Limb (tissue), 2 donors: ENCODE data around the gene CDH16.
A peak's percentile ranks its signal among the peaks of the same experiment; 100 is the strongest.
"Not testable (repeated sequence)": the region's sequence is repeated elsewhere in the genome, so short reads cannot be mapped to it uniquely, and the experiment has no call there.

ENCODE experiments used
- DNase-seq, 2 donors: peaks; one replicate each; pipeline ENCODE4 v3.0.0-alpha.2; 2016; ENCODE audit errors: extremely low spot score in 2 of 2

CDH16 gene

DNA sequence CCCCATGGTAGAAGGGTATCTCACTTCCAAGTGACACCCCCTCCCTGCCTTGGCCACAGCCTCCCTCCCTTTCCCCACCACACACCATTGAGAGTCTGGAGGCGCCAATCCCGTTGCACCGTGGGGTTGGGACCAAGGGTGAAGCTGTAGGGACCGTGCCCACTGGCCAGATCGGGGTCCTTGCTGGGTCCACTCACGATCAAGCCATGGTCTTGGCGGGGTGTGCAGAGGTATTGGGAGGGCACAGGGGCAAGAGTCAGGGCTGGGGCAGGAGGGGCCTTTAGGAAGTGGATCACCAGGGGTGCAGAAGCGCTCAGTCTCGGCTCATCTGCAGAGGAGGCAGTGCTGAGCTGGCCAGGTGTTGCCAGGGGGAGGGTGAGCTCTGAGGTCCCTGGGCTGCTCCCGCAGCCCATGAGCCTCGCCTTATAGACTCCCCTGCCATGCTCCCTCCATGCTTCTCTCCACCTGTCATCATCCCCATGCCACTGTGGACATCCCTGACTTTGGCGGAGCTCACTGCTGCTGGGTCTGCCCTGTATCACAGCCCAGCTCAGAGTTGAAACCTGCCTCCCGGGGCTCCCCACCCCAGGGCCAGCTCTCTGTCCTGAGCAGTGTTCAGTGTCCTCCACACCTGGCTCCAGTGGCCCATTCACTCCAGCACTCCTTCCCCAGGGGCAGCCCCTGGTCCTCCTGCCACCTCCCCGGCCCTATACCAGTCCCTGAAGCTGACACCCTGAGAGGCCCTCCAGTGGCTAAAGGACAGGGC lies 8.3 kb downstream of the CDH16 start:
- no peak for DNase-seq

DNA sequence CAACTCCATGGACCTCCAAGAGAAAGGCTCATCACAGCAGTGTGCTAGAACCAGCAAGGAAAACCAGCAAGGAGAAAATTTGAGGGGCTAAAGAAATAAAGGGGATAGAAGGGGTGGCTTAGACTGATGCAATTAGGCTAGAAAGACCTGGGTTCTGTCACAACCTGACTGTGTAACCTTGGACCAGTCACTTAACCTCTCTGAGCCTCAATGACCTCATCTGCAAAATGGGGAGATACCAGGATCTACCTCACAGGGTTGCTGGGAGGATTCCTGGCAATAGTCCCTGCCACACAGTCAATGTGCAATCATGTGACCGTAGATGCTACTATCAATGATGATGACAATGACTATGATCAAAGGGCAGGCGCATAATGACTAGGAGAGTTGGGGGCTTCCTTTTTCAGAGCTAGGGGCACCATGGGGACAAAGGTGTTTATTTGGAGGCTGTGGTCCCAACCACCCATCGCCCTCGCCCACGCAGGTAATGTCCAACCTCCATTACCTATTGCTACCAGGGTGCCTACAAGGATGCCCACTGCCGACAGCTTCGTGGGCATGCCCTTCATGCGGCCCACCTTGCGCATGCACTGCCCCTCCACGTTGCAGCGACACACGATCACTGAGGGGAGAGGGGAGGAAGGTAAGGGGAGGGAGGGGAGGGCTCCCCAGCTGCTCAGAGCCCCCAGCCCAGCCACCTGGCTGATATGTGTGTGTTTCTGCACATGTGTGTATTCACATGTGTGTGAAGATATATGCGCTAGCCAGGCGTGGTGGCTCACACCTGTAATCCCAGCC lies 9.7 kb downstream of the CDH16 start:
- DNase-seq = no peak

DNA sequence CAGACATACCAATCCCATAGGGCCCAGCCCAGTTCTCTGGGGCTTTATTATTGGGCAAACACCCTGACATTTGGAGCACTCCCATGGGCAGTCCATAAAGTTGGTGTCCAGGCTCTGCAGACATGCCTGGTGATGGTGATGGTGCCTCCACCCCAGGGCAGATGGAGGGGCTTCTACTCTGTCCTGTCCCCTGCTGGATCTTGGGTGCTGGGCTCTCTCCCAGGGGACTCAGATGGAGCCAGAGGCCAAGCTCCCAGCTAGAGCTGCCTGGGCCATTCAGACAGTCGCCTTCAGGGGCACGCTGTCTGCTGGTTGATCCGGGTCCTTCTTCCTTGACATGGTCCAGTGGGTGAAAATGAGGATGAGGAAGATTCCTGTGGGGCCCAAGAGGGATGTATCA lies 10.6 kb downstream of the CDH16 start:
- no peak for DNase-seq

DNA sequence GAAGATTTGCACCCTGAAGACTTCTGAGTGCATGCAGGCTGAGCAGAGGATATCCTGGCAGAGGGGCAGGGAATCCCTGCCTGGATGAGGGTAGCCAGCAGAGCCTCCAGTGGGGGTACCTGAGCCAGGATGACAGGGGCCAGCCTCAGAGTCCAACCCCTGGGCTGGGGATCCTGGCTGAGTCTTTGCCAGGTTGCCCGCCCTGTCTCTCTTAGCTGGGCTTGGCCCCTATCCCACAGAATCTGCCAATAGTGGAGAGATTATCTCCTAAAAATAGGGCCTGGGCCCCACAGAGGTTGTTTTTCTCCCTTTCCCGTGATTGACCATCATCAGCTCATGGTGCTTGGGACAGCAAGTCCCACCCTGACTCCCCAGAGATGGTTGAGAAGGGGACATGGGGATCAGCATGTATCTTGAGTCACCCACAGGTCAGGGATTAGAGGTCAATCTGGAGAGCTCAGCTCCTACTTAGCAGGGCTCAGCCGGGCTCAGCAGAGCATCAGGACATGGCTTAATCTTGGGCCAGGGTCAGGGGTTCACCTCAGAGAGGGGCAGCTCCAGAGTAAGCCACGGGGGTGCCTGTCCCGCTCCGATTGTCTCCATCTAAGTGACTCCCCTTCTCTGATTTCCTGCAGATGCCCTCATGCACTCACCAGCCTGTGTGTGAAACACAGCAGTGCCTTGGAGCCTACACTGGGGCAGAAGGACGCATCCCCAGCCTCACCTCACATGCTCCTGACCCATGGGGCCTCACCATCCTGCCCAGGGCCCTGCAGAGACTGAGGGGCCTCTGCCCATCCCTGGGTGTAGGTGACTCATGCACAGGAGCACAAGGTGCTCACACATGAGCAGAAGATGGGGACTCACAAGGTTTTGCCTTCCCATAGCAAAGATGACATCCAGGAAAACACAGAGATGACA lies 11.5 kb downstream of the CDH16 start:
- no peak for DNase-seq

DNA sequence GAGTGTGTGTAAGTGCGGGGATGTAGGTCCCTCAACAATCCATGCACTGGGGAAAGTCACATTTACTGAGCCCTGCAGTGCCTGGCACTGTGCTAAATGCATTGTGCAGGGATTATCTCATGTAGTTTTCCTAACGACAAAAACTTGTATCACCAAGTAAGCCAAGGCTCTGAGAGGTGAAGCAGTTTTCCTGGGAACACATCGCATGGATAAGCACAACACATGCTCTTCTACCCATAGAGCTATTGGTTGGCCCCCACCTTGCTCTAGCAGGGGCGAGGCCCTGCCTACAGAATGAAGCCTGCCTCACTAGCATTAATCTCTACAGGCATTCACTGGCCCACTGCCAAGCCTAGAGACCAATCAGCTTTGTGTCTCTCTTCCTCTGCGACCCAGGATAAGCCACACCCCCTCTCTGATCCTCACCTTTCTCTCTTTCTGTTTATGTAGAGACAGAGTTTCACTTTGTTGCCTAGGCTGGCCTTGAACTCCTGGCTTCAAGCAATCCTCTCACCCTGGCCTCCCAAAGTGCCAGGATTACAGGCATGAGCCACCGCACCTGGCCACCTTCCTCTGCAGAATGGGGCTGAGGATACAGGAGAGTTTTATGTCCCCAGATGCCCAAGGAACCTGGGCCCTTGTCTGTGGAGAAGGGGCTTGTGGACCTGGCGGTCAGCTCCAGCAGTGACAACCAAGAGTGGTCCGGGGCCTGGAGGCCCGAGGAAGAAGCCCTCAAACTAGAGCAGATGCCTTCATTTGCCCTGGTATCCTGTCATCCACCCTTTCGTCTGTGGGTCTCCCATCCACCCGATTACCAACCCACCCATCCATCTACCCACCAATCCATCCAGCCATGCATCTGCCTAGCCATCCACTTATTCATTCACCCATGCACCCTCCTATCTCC lies 12.8 kb downstream of the CDH16 start:
- no peak for DNase-seq

DNA sequence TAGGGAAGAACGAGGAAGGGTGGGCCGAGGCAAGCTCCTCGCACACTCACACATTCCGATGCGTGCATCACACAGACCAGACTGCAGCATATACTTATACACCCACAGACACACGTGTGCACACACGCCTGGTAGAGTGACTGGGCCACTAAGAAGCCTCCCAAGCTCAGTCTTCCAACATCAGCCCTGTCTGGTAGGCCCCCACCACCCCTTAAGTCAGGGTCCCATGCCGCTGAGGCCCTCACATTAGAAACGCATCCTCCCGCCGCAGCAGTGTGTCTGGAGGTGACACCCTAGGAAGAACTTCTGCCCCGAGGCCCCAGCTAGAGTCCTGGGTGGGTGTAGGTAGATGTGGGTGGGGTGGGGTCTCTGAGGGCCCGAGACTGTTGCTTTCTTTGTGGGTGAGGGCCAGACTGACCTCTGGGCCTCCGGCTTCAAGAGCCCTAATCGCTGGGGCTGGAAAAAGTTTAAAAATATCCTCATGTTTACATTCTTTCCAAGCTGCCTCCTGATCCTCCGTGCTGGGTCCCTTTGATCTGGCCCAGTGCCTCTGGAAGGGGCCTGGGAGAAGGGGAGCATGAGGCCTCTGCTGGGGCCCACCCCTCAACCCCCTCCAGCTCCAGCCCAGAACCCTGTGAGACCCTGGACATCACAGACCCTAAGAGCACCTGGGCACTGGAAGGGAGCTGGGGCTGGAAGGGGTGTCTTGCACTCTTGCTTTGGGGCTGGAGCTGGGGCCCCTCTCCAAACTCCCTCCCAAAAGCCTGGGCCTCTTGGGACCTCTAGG lies 13.6 kb downstream of the CDH16 start:
- no peak for DNase-seq

DNA sequence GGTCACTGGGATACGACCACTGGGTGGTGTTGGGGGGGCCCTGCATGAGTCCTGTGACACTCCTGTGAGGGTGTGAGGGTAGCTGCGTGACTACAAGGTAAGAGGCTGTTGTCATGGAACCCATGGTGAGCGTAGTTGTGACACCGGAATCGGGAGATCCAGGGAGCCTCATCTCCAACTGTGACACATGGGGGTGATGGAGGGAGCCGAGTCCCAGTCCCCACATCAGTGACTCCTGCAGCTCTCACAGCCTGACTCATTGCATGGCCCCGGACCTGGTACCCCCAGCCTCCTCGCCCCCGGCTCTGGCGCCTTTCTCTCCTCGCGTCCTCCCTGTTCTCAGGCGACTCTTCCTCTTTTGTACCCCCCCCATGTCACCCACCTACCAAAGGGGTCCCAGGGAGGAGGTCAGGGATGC lies 14.2 kb downstream of the CDH16 start:
- DNase-seq = no peak

DNA sequence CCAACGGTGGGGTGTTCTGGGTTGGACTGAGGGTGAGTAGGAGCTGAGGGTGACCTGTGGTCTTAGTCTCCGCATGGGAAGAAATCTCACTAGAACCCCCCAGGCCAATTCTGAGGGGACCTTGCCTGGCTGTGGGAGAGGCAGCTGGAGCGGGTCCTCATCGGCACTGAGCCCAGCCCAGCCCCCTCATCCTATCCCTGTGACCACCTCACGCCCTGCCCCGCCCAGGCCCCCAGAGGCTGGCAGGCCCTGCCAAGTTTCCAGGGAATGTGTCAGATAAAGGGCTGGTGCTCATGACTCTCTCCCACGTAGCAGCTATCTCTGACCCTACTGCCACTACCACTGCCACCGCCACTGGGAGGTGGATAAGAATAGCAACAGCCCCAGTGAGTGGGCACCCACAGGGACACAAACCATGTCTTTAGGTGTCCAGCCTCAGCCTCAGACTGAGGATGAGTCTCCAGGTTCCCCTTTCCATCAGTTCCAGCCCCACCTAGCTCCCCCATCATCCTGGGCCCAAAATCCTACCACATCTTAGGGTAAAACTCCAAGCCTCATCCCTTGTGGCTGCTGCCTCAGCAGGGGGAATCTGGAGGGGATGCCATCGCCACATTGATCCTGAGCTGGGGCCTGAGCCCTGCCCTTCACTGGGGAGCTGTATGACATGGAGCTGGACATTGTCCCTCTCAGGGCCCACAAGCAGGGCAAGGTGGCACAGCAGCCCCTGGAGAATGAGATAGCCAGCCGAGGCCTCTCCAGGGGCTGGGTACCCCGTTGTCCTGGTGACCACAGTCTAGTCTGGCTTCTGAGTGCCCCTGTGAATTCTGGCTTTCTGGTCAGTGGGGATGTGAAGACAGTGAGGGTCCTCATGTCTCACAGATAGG lies 14.9 kb downstream of the CDH16 start:
- DNase-seq = no peak

DNA sequence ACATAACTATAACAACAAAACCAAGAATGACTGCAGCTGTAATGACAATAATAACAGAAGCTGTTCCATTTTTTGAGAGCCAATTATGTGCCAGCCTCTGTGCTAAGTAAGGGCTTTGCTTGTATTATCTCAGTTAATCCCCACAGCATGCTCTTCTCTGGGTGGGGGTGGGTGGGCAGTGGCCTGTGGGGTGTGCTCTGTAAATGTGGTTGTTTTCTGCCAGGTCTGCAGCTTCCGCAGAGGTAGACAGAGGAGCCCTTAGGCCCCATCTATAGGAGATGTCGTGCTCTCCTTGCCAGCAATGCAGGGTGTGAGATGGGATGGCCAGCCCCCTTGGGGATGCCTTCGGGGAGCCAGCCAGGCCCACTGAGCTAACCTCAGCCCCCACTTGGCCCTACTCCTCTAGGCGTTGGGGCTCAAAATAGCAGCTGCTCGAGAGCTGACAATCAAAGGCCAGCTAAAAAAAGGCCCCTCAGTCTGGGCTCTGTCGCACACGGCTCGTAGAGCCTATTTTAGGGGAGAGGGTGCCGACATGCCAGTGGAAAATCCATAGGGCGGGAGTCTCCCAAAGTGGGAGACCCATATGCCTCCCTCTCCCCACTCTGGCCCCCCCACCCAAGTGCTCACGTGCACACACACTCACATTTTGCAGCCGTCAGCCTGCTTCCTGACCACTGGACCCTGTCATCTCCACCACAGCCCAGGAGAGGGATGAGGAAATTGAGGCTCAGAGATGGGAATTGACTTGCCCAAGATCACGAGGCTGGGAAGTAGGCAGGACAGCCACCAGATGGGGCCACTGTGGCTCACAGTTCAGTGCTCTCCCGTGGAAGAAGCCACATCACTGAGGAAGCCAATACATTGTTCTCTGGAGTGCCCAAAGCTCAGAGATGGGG lies 15.8 kb downstream of the CDH16 start:
- DNase-seq = no peak

DNA sequence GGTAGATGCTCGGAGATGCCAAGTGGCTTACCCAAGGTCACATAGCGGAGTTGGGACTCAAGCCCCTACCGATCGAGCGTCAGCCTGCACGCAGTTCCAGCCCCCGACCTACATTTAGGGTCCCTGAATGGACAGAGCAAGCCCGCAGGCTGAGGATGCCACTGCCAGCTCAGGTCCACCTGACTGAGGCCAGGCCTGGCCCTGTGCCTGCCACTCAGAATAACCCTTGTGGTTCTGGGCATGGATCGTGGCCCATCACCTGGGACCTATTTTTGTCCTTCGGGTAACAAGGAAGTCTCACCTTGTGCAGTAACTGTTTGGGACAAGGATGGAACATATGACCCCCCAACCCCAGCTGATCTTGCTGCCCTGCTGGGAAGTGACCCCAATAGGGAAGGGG lies 17.1 kb downstream of the CDH16 start:
- no peak for DNase-seq

DNA sequence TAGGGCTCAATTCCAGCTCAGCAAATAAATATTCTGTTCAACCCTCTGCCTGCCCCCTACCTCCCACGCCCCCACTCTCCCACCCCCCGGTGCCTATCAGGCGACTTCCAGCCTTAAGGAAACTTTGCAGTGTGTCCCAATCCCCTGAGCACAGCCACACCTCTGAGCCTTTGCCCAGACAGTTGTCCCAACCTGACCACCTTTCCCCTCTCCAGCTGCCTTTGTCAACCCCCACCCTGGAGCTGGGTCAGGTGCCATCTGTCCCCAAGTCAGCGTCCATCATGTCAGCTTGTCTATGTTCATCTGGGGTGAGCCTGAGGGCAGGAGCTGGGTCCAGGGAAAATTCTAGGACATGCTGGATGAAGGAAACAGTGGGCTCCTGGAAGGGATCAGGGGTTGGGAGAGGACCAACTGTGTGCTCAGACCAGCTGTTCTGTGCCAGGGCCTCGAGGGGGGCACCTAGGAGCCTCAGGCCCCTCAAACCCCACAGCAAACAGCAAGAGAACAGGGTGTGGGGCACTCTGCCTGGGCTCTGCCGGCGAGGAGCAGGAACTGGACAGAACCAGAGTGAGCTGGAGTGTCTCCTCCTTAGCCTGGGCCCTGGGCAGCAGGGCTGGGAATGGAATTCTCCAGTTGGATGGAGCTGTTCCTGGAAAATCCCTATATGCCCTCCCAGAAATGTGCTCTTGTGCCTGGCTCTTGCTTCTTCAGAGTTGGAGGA lies 17.8 kb downstream of the CDH16 start:
- DNase-seq = no peak

DNA sequence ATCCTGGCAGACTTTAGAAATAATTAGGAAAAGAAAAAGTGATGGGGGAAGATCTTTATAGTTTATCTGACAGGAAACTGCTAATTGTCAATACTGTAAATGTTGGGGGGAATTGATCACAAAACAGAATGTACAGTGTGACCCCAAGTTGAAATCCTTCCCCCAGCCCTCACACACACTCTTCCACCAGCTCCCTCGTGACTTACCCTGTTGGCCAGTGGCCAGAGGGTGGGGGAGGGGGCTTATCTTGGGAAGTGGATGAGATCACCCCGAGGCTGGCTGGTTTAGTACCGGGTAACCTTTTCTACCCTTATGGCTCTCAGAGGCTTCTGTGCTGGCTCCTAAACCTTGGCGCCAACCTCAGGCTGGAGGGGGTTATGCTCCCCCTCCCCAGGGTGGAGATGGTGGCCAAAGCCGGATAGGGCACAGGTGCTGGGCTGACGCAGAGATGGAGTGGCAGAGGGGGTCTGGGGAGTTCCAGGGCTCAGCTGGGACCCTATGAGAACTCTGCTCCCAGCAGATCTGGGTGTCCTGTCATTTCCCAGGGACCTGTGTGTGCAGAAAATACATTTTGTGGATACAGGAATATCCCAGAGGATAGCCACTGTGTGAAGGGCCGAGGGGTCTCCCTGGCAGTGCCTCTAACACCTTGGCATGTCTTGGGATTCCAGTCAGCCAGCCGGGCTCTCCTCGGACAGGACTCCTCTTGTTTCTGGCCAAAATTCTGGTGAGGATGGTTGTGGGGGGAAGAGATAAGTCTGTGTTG lies 18.6 kb downstream of the CDH16 start:
- peak in 1 of 2 donors; percentile 78 for DNase-seq

DNA sequence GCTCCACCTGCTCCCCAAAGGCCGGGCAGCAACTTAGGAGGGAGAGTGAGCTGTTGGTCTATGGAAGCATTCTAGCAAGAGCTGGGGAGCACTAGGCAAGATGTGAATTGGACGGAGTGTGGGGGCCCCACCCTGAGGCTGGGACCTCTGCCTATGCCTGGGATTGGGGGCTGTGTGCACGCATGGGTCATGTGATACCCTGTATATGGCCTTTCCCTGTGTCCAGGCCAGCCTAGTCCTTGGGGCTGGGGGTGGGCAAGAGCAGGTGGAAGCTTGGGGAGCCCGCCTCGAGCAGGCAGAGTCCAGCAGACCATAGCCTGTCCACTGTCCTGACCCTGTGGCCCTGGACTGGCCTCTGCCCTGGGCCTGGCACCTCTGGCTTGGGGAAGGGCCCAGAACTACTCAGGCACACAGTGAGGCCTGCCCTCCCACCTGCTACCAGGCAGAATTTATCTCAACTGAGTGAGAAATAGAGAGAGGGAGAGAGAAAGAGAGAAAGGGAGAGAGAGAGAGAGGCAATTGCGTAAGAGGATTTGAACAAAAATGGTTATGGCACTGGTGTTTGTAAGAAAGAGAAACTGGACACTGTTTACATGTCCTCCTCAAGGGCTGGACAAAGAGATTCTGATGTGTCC lies 19.3 kb downstream of the CDH16 start:
- no peak for DNase-seq

DNA sequence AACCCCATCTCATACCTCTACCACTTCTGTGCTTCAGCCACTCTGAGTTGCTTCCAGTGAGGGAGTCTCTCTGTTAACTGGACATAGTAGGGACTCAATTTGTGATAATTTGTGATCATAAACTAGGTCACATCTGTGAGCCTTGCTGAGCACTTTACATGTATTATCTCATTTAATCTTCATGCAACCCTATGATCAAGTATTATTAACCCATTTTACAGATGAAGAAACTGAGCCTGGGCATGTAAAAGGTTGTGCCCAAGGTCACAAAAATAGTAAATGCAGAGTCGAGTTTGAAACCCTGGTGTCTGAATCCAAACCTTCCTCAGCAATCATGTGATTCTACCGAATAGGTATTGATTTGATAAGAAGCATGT lies 19.8 kb downstream of the CDH16 start:
- no peak for DNase-seq

DNA sequence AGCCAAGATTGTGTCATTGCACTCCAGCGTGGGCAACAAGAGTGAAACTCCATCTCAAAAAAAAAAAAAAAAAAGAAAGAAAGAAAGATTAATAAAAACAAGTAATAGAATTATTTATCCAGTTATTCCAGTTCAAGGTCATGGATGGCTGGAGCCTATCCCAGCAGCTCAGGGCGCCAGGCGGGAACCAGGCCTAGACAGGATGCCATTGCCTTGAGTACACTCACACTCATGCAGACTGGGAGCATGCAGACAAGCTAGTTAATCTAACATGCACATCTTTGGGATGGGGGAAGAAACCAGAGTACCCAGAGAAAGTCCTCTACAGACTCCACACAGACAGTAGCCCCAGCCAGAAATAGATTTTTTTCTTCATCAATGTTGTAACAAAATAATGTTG lies 20.5 kb downstream of the CDH16 start:
- no peak for DNase-seq

DNA sequence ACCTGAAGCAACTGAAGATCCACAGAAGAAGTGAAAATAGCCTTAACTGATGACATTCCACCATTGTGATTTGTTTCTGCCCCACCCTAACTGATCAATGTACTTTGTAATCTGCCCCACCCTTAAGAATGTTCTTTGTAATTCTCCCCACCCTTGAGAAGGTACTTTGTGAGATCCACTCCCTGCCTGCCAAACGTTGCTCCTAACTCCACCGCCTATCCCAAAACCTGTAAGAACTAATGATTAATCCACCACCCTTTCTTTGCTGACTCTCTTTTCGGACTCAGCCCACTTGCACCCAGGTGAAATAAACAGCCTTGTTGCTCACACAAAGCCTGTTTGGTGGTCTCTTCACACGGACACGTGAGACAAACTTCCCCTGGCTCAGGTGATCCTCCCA lies 22.0 kb downstream of the CDH16 start:
- DNase-seq = not testable (repeated sequence)
